Neuronal stem cell (in vitro differentiated cells): ENCODE data around the gene NXN.

Experiments
- DNase-seq: peaks from one replicate; pipeline ENCODE4 v3.0.0-alpha.2; 2013; ENCODE audit warnings: low spot score
- H2AFZ ChIP-seq: one replicate; pipeline ENCODE4 v1.6.1; 2013; ENCODE audit warnings: mild to moderate bottlenecking, low read length, inconsistent platforms
- H2AK5ac ChIP-seq: 2 replicates; pipeline ENCODE4 v1.6.1; 2013; ENCODE audit warnings: low read depth, mild to moderate bottlenecking, inconsistent platforms, low read length, moderate library complexity, mixed read lengths
- H2BK120ac ChIP-seq: 2 replicates; pipeline ENCODE4 v1.6.1; 2013; ENCODE audit warnings: low read depth, mild to moderate bottlenecking, inconsistent platforms, low read length, moderate library complexity, mixed read lengths
- H2BK12ac ChIP-seq: one replicate; pipeline ENCODE4 v1.6.1; 2013; ENCODE audit warnings: low read length, inconsistent platforms
- H2BK15ac ChIP-seq: 2 replicates; pipeline ENCODE4 v1.6.1; 2013; ENCODE audit warnings: mild to moderate bottlenecking, low read length, inconsistent platforms, mixed read lengths
- H2BK5ac ChIP-seq: one replicate; pipeline ENCODE4 v1.6.1; 2013; ENCODE audit warnings: inconsistent platforms, mild to moderate bottlenecking, low read length, moderate library complexity
- H3K14ac ChIP-seq: one replicate; pipeline ENCODE4 v1.6.1; 2013; ENCODE audit warnings: low read length, inconsistent platforms
- H3K18ac ChIP-seq: 2 replicates; pipeline ENCODE4 v1.6.1; 2013; ENCODE audit warnings: low read length, inconsistent platforms
- H3K23ac ChIP-seq: 2 replicates; pipeline ENCODE4 v1.6.1; 2013; ENCODE audit warnings: low read depth, mild to moderate bottlenecking, mixed read lengths, low read length, inconsistent platforms; ENCODE audit not compliant: poor library complexity
- H3K27ac ChIP-seq: replicated peaks from 3 replicates; pipeline ENCODE4 v1.5.1; 2013; ENCODE audit warnings: low read length, inconsistent platforms
- H3K27me3 ChIP-seq, 3 experiments: 2 replicates each; pipeline ENCODE4 v1.6.1; 2013; ENCODE audit warnings: low read length in 3 of 3, mild to moderate bottlenecking in 2 of 3, inconsistent platforms in 1 of 3, low read depth in 1 of 3, mixed read lengths in 1 of 3, moderate library complexity in 1 of 3; ENCODE audit not compliant: control insufficient read depth in 3 of 3, insufficient read depth in 3 of 3
- H3K36me3 ChIP-seq, 2 donors: replicated peaks in 1 of 2; 2 replicates each; pipeline ENCODE4 v1.6.1; 2013; ENCODE audit warnings: low read length in 2 of 2; ENCODE audit not compliant: control insufficient read depth in 2 of 2, insufficient read depth in 2 of 2
- H3K4ac ChIP-seq: 2 replicates; pipeline ENCODE4 v1.6.1; 2013; ENCODE audit warnings: inconsistent platforms, mild to moderate bottlenecking, low read length, moderate library complexity
- H3K4me1 ChIP-seq, 2 donors: 1 replicate in 1 of 2; 2 replicates in 1 of 2; pipeline ENCODE4 v1.6.1; 2013; ENCODE audit warnings: low read length in 2 of 2, low read depth in 1 of 2; ENCODE audit not compliant: control insufficient read depth in 2 of 2, insufficient read depth in 1 of 2
- H3K4me2 ChIP-seq: one replicate; pipeline ENCODE4 v1.6.1; 2013; ENCODE audit warnings: mild to moderate bottlenecking, low read length, inconsistent platforms; ENCODE audit not compliant: insufficient read depth, poor library complexity, severe bottlenecking
- H3K4me3 ChIP-seq, 2 donors: 2 replicates each; pipeline ENCODE4 v1.5.1; 2013; ENCODE audit warnings: low read length in 2 of 2, mild to moderate bottlenecking in 2 of 2, inconsistent platforms in 1 of 2, moderate library complexity in 1 of 2
- H3K79me1 ChIP-seq: one replicate; pipeline ENCODE4 v1.6.1; 2013; ENCODE audit warnings: low read depth, mild to moderate bottlenecking, inconsistent platforms, low read length, moderate library complexity
- H3K9ac ChIP-seq: one replicate; pipeline ENCODE4 v1.6.1; 2013; ENCODE audit warnings: mild to moderate bottlenecking, low read depth, low read length, inconsistent platforms; ENCODE audit not compliant: poor library complexity
- H3K9me3 ChIP-seq, 2 donors: replicated peaks in 1 of 2; 2 replicates each; pipeline versions ENCODE3 to v1.6.1; 2013; ENCODE audit warnings: low read length in 2 of 2, mild to moderate bottlenecking in 2 of 2, inconsistent platforms in 1 of 2, low read depth in 1 of 2, mixed read lengths in 1 of 2, moderate library complexity in 1 of 2; ENCODE audit not compliant: control insufficient read depth in 2 of 2, insufficient read depth in 1 of 2
- H4K8ac ChIP-seq: one replicate; pipeline ENCODE4 v1.6.1; 2013; ENCODE audit warnings: low read depth, mild to moderate bottlenecking, inconsistent platforms, low read length, moderate library complexity
- H4K91ac ChIP-seq: one replicate; pipeline ENCODE4 v1.6.1; 2013; ENCODE audit warnings: low read length, low read depth, mild to moderate bottlenecking, inconsistent platforms; ENCODE audit not compliant: poor library complexity
- WGBS, 2 donors: extraction: QIAGEN DNeasy Blood & Tissue Kit; methylation state at CpG; one replicate each; pipeline ENCODE4 v1.1.7; 2013; ENCODE audit warnings: missing lambda C conversion rate in 2 of 2, mixed read lengths in 1 of 2; ENCODE audit not compliant: insufficient read length in 2 of 2, insufficient replicate concordance in 1 of 2; ENCODE audit errors: extremely low coverage in 2 of 2; 5-methylcytosine and 5-hydroxymethylcytosine counted together

Gene NXN

GRCh38 chr17:859824-860195 is 119.8 kb downstream of the NXN start:
- peak overlapping the region; percentile 82 for H3K27ac ChIP-seq
- DNase-seq = no peak

DNA sequence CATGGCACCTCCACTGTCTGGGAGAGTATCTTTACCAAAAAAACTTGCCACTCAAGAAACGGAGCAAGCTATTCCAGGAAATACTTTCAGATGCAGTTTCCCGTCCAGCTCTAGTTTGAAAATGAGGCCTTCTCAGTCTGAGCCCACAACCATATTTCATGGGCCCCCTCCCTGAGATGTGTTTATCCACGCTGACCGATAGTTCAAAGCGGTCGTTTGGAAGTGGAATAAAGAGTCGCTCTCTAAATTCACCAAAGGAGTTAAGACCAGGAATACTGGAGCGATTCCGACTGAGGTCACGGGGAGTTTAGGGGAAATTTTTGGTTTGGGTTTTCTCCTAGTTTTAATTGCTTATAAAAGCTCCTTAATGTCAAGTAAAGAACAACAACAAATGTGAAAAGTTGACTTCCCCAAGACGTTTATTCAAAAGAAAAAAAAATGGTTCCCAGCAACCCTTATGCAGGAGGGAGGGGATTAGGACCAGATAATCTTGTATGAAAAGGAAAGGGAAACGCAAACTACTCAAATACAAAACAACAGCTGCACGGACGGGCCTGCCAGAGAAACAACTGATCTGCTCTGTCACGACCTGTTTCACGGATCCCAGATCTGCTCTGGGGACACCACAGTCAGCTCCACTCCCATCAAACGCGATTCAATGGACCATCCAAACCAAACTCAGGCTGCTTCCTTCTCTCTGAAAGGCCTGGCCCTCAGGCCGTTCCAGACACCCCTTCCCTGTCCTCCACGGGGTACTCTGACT is 120.3 kb downstream of the NXN start:
- no peak overlapping the region for H3K4me2 ChIP-seq
- H3K79me1 ChIP-seq = no peaks in the 10 kb centered on the region
- no peak overlapping the region for H4K91ac ChIP-seq
- H3K4me3 ChIP-seq = no peak overlapping the region
- peak overlapping the region; percentile 86 for H3K18ac ChIP-seq
- no peak for DNase-seq
- no peak overlapping the region for H2BK120ac ChIP-seq
- no peaks in the 10 kb centered on the region for H3K27me3 ChIP-seq
- H3K9ac ChIP-seq = no peak overlapping the region
- no peak overlapping the region for H2BK15ac ChIP-seq
- no peak overlapping the region for H3K14ac ChIP-seq
- no peak overlapping the region for H3K23ac ChIP-seq
- H2AFZ ChIP-seq = no peak overlapping the region
- H3K4me1 ChIP-seq = peaks cover 0 to 10% of the 10 kb centered on the region in 2 donors
- H3K27ac ChIP-seq = peak overlapping the region; percentile 82
- H2BK5ac ChIP-seq = no peak overlapping the region
- H2BK12ac ChIP-seq = no peak overlapping the region
- no CpG with 5 or more reads among the region's 20 CpGs for WGBS, 2 donors
- H3K4ac ChIP-seq = no peak overlapping the region
- H3K36me3 ChIP-seq = peaks cover 4 to 38% of the 10 kb centered on the region in 2 donors
- H2AK5ac ChIP-seq = no peak overlapping the region
- H4K8ac ChIP-seq = no peak overlapping the region
- no peaks in the 10 kb centered on the region for H3K9me3 ChIP-seq

More at GRCh38 chr17:859824-860195, 119.8 kb downstream of the NXN start:
- no peak overlapping the region for H3K4me3 ChIP-seq
- no CpG with 5 or more reads among the region's 4 CpGs for WGBS, 2 donors
- H4K91ac ChIP-seq = no peak overlapping the region
- no peak overlapping the region for H3K23ac ChIP-seq
- no peak overlapping the region for H2BK120ac ChIP-seq
- H2BK12ac ChIP-seq = no peak overlapping the region
- no peak overlapping the region for H4K8ac ChIP-seq
- H3K9me3 ChIP-seq = no peaks in the 10 kb centered on the region
- no peak overlapping the region for H2AK5ac ChIP-seq
- H3K79me1 ChIP-seq = no peaks in the 10 kb centered on the region
- H3K18ac ChIP-seq = peak overlapping the region; percentile 86
- H2AFZ ChIP-seq = no peak overlapping the region
- H3K4ac ChIP-seq = no peak overlapping the region
- no peaks in the 10 kb centered on the region for H3K27me3 ChIP-seq
- no peak overlapping the region for H3K9ac ChIP-seq
- no peak overlapping the region for H3K4me2 ChIP-seq
- H3K14ac ChIP-seq = no peak overlapping the region
- H2BK15ac ChIP-seq = no peak overlapping the region
- no peak overlapping the region for H2BK5ac ChIP-seq
- H3K4me1 ChIP-seq = peaks cover 0 to 10% of the 10 kb centered on the region in 2 donors
- H3K36me3 ChIP-seq = peaks cover 4 to 44% of the 10 kb centered on the region in 2 donors

- Histone ChIP-seq H2BK120ac (no peak overlapping the region), H4K91ac (no peak overlapping the region), H2BK5ac (no peak overlapping the region), H3K18ac (no peak overlapping the region), H3K4ac (no peak overlapping the region), H3K23ac (no peak overlapping the region), H3K14ac (no peak overlapping the region), H2AFZ (no peak overlapping the region), H3K4me1 (peaks cover 7 to 19% of the 10 kb centered on the region in 2 donors), H3K4me2 (no peak overlapping the region), H3K9ac (no peak overlapping the region), H4K8ac (no peak overlapping the region), H2AK5ac (no peak overlapping the region), H3K9me3 (no peaks in the 10 kb centered on the region), H3K79me1 (no peaks in the 10 kb centered on the region), H3K27me3 (no peaks in the 10 kb centered on the region), H3K4me3 (no peak overlapping the region), H3K27ac (no peak overlapping the region), H2BK15ac (no peak overlapping the region), H3K36me3 (peaks cover 0 to 24% of the 10 kb centered on the region in 2 donors), H2BK12ac (no peak overlapping the region)
- no CpG with 5 or more reads among the region's 7 CpGs for WGBS, 2 donors
- no peak for DNase-seq
Observed at GRCh38 chr17:856149-856548, 123.4 kb downstream of the NXN start.

DNA sequence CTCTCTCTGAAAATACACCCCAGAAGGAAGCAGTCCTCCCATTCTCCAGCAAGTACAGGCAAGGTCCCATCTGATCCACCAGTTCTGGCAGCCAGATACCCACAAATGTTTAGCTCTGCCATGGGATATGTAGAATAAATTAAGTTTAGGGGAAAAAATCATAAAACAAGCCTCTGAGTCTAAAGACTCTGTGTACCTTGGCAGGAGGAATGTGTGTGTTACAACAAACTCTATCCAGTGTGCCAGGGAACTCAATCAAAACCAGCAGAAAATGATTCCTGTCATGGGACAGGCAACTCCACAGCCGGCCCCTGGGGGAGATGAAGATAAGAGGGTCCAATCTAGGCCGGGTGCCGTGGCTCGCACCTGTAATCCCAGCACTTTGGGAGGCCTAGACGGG is 124.0 kb downstream of the NXN start:
- Histone ChIP-seq H3K79me1 (no peaks in the 10 kb centered on the region), H3K18ac (no peak overlapping the region), H3K4me1 (peaks cover 11 to 24% of the 10 kb centered on the region in 2 donors)

More for the DNA sequence above, 124.0 kb downstream of the NXN start:
- Histone ChIP-seq H2BK12ac (no peak overlapping the region), H2AK5ac (no peak overlapping the region), H3K23ac (no peak overlapping the region), H3K4ac (no peak overlapping the region), H2BK120ac (no peak overlapping the region), H2BK5ac (no peak overlapping the region), H3K27ac (no peak overlapping the region), H2BK15ac (no peak overlapping the region), H3K4me3 (no peak overlapping the region), H4K91ac (no peak overlapping the region), H3K9ac (no peak overlapping the region), H2AFZ (no peak overlapping the region), H4K8ac (no peak overlapping the region), H3K4me2 (no peak overlapping the region), H3K14ac (no peak overlapping the region), H3K9me3 (no peaks in the 10 kb centered on the region), H3K27me3 (no peaks in the 10 kb centered on the region), H3K36me3 (peaks cover 0 to 30% of the 10 kb centered on the region in 2 donors)
- WGBS, 2 donors = no CpG with 5 or more reads among the region's 5 CpGs
- no peak for DNase-seq
